ENCODE results near the gene MYPOP. TPM values are rescaled to one million over a fixed set of nuclear protein-coding genes. Genes with fewer than 3 reads are reported as not detected.

The MYPOP gene
- total RNA-seq, 1 donor from 2014 or later = 1.6 TPM

GRCh38 chr19:45889210-45889885 lies 13.1 kb downstream of the MYPOP start:
- no peak for TF ChIP-seq CTCF (IDR thresholded peaks at IDR 0.05)
- H3K4me3 ChIP-seq = no peak overlapping the region
- H3K27me3 ChIP-seq = no peaks in the 10 kb centered on the region
- no peak for DNase-seq (ENCODE audit: low spot score in 2 of 2)
- H3K4me1 ChIP-seq = peaks cover 10 to 17% of the 10 kb centered on the region in 2 donors
- intact Hi-C loops (cut with DNase I) = no loop called here
- peaks cover 2 to 4% of the 10 kb centered on the region in 2 donors for H3K36me3 ChIP-seq
- no peaks in the 10 kb centered on the region for H3K9me3 ChIP-seq
- no peak overlapping the region for H3K27ac ChIP-seq

- no peaks in the 10 kb centered on the region for H3K27me3 ChIP-seq
- no peak for TF ChIP-seq CTCF (IDR thresholded peaks at IDR 0.05)
- intact Hi-C loops (cut with DNase I) = loop anchor here (2.0 kb wide), 1 partner anchor 118 kb away; the partner anchor contains the start of gene SIX5
- H3K27ac ChIP-seq = peak overlapping the region; percentile 87 to 88
- DNase-seq (ENCODE audit: low spot score in 2 of 2) = no peak
- no peaks in the 10 kb centered on the region for H3K9me3 ChIP-seq
- H3K36me3 ChIP-seq = peaks cover 7 to 9% of the 10 kb centered on the region in 2 donors
- H3K4me1 ChIP-seq = peaks cover 22 to 36% of the 10 kb centered on the region in 2 donors
- peak overlapping the region; percentile 71 to 95 for H3K4me3 ChIP-seq
These were observed 15.2 kb downstream of the MYPOP start for GRCh38 chr19:45887200-45887710.

GRCh38 chr19:45886427-45887199 lies 15.8 kb downstream of the MYPOP start:
- Histone ChIP-seq H3K36me3 (peaks cover 7 to 9% of the 10 kb centered on the region in 2 donors), H3K27ac (peak overlapping the region; percentile 87 to 88), H3K4me3 (peak overlapping the region; percentile 71 to 95), H3K9me3 (no peaks in the 10 kb centered on the region), H3K27me3 (no peaks in the 10 kb centered on the region), H3K4me1 (peaks cover 22 to 37% of the 10 kb centered on the region in 2 donors)
- intact Hi-C loops (cut with DNase I) = loop anchor here (1.0 to 2.0 kb wide), 4 partner anchors 17 to 118 kb away; partner anchors contain the start of genes CCDC61, SIX5 and SYMPK
- DNase-seq (ENCODE audit: low spot score in 2 of 2) = peak; percentile 64 to 96
- no peak for TF ChIP-seq CTCF (IDR thresholded peaks at IDR 0.05)

GRCh38 chr19:45885556-45886426 lies 16.6 kb downstream of the MYPOP start, which contains the start of gene IRF2BP1:
TSS of gene IRF2BP1 (minus strand) at chr19:45886141. CDS start at chr19:45885774, 367 bp downstream.
- peak within 1 kb of the TSS; percentile 87 to 88 for H3K27ac ChIP-seq
- peak; percentile 70 to 96 for DNase-seq (ENCODE audit: low spot score in 2 of 2)
- peaks cover 22 to 37% of the 10 kb centered on the region in 2 donors for H3K4me1 ChIP-seq
- TF ChIP-seq CTCF (IDR thresholded peaks at IDR 0.05) = no peak
- no peaks in the 10 kb centered on the region for H3K27me3 ChIP-seq
- H3K4me3 ChIP-seq = peak within 1 kb of the TSS; percentile 71 to 95
- H3K9me3 ChIP-seq = no peaks in the 10 kb centered on the region
- H3K36me3 ChIP-seq = peaks cover 7 to 9% of the 10 kb centered on the region in 2 donors
- intact Hi-C loops (cut with DNase I) = loop anchor here (1.0 to 2.0 kb wide), 4 partner anchors 18 to 117 kb away; partner anchors contain the start of genes CCDC61, SIX5 and SYMPK
